ENCODE measurements around the gene CD28.

DNA sequence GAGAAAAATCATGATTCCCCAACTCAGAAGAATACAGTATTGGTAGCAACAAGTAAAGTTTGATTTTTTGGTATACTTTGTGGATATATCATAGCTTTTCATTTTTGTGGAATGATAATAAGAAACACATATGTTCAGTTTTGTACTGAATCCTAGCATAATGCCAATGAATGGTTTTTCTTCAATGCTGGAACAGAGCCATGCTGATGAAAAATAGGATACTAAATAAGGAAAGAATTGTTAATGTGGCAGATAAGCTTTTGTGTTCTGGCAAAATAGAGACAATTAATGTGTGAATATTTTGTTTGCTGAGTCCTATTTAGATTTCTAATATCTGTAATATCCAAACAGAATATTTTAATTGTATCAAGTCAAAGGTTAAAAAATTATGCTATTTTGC is 21.9 kb downstream of the CD28 start:
- TF ChIP-seq EZH2 (IDR thresholded peaks at IDR 0.05; ENCODE audit: borderline replicate concordance, insufficient read depth, low read length, poor library complexity, severe bottlenecking): no peak
- no peak for TF ChIP-seq REST (IDR thresholded peaks at IDR 0.05; ENCODE audit: borderline replicate concordance)
- no peak for TF ChIP-seq POLR2AphosphoS5 (IDR thresholded peaks at IDR 0.05)
- TF ChIP-seq CTCF (IDR thresholded peaks at IDR 0.05; ENCODE audit: poor library complexity, severe bottlenecking): no peak
- no peak for TF ChIP-seq SMC3 (conservative IDR thresholded peaks at IDR 0.05; ENCODE audit: poor library complexity)
- TF ChIP-seq TAF1 (IDR thresholded peaks at IDR 0.05; ENCODE audit: low read depth): no peak
- no peak for TF ChIP-seq MXI1 (conservative IDR thresholded peaks at IDR 0.05; ENCODE audit: poor library complexity, severe bottlenecking)
- no peak for TF ChIP-seq EP300 (conservative IDR thresholded peaks at IDR 0.05; ENCODE audit: poor library complexity, severe bottlenecking)

Data from neural cell (in vitro differentiated cells).